HK-2 (cell line): ENCODE data around the gene IFITM1.
"Not testable (repeated sequence)": the region's sequence is repeated elsewhere in the genome, so short reads cannot be mapped to it uniquely, and the experiment has no call there.

Experiments used
- DNase-seq: peaks from one replicate; pipeline ENCODE4 v3.0.0-alpha.2; 2018; ENCODE audit not compliant: unreplicated experiment

Gene IFITM1

DNA sequence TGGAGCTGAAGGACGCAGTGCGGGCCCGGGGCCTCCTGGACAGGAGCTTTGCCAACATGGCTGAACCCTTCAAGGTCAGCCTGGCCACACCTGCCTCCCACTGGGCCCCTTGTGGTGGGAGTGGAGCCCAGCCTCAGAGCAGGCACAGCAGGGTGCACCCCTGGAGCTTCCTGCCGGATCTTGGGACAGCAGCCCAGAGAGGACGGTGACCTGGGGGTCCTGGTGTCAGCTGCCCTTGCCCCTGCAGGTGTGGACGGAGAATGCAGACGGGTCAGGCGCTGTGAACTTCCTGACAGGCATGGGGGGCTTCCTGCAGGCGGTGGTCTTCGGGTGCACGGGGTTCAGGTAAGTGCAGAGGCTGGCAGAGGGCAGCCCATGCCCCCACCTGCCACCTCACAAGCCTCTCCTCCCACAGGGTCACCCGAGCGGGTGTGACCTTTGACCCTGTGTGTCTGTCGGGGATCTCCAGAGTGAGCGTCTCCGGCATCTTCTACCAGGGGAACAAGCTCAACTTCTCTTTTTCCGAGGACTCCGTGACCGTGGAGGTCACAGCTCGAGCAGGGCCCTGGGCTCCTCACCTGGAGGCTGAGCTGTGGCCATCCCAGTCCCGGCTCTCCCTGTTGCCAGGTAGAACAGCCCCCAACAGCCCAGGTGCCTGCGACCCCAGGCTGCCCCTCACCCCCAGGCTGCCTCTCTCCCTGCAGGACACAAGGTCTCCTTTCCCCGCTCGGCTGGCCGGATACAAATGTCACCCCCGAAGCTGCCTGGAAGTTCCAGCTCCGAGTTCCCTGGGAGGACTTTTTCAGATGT lies 19.8 kb upstream of the IFITM1 start:
- no peak for DNase-seq

DNA sequence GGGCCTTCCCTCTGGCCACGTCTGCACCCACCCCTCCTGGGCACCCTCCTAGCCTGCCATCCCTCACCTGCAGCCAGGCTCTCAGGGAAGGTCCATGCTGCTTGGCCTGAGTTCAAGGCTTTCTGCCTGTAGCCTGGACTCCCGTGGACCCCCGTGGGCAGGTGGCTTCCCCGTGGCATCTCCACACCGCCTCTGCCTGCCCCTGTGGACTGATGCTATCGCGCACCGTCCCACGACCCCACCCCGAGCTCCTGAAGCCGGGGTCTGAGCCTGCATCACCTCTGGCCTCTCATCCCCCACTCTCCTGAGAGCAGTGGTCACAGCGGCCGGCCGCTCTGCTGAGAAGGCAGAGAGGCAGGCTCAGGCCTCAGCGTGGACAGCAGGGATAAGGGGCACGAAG lies 19.1 kb upstream of the IFITM1 start:
- no peak for DNase-seq

DNA sequence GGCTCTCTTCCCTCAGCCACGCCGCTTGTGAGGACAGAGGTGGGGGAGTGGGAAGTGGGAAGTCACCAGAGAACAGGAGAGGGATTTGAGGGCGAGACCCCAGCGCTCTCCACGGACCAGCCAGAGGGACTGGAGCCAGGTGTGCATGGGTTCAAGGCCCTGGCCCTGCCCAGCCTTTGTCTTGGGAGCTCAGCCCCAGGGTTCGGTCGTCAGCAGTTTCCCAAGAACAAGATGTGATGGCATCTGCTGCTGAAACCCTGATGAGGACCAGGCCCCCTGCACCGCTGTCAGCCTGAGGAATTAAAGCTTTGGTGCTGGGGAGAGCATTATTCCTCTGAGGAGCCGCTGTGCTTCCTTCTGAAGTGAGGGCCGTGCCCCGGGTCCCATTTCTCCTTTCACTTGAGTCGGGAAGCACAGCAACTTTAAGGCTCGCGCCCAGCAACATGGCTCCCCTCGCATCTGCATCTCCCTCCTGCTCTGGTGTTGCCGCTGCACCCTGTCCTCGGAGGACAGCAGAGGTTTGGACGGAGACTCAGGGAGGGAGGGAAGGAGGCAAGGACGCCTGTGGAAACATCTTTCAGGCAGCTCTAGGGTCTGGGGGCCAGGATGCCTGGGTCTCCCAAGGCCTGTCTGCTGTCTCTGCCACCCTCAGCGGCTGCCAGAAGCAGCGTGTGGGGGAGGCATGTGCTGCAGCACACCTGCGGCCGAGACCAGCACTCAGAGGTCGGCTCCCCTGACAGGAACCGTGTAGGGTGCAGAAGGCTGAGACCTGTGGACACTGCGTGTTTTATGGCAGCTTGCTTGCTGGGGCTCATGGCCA lies 18.3 kb upstream of the IFITM1 start:
- DNase-seq = no peak

DNA sequence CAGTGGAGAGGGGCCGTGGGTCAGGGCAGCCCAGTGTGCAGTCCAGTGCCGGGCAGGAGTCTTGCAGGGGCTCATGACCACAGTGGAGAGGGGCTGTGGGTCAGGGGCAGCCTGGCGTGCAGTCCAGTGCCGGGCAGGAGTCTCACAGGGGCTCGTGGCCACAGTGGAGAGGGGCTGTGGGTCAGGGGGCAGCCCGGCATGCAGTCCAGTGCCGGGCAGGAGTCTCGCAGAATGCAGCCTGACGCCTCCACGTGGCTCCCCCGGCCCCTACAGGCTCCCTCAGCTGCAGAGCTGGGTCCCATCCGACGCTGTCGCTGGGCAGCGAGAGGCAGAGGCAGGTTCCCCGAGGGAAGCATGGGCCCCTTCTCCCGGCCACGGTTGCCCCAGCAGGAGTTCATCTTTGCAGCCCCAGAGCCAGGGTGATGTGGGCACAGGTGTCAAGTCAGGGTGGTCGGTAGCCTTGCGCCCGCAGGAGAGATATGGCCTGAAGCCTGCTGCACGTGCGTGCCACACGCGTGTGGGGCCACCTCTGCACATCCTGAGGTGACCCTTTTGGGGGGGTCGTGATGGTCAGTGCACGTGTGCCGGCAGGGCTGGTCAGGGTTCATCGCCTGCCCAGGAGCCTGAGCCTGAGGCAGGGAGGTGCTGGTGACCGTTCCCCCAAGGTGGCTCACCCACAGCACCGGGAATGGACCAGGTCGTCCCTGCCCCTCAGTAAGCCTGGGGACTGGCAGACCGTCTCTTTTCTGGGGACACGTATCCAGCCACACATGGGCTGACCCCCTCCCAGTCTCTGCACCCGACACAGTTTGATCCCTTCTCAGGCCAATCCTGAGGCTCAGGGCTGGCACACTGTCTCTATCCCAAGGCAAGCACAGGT lies 17.4 kb upstream of the IFITM1 start:
- no peak for DNase-seq

DNA sequence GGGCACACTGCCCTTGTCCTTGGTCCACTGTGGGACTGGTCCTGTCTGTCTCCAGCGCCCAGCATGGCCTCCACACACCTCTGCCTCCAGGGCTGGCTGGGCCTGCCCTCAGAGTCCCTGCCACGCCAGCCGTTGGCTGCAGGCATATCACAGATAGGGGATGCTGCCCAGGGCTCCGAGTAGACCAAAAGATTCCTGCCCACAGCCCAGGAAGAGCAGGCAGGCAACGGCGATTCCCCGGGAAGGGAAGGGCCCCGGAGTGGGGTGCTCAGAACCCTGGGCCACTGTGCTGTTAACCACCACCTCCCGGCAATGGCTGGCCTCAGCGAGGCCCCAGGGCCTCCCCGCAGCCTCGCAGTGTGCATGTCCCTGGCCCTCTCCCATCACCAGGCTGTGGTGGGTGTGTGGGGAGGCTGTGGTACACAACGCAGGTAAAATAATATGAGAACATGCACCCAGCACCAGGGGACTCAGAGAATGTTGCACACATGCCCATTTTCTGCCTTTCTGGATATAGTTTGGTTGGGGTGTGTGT lies 16.7 kb upstream of the IFITM1 start:
- no peak for DNase-seq

DNA sequence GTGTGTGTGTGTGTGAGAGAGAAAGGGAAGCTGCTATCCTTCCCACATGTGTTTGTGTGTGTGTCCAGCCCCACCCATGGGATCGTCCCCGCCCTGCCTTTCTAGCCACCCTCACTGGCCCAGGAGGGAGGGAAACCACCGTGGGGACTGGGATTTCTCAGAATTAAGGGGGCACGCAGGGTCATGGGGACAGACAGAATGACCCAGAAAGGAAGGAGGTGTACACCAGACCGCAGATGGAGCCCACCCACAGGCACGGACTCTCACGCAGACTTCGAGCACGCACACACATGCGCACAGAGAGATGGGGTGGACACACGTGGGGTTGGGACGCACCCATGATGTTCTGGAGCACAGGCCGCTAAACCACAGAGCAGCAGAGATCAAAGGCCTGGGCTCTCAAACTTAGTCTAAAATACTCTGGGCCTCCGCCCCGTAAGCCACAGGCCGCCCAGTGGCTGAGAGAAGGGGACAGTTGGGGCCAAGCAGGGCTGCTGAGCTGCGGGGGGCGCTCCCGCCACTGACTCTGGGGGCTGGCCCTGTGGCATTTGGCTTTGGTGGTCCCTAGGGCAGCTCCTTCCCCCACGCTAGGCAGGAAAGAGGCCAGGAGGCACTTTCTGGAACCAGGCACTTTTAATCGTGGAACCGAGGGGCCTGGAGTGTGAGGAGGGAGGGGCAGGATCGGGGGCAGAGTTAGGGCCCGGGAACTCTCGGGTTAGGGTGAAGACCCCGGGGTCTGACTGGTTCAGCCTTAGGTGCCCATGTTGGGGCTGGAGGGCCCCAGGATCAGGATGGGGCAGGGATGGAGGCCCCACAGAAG lies 16.0 kb upstream of the IFITM1 start:
- no peak for DNase-seq

DNA sequence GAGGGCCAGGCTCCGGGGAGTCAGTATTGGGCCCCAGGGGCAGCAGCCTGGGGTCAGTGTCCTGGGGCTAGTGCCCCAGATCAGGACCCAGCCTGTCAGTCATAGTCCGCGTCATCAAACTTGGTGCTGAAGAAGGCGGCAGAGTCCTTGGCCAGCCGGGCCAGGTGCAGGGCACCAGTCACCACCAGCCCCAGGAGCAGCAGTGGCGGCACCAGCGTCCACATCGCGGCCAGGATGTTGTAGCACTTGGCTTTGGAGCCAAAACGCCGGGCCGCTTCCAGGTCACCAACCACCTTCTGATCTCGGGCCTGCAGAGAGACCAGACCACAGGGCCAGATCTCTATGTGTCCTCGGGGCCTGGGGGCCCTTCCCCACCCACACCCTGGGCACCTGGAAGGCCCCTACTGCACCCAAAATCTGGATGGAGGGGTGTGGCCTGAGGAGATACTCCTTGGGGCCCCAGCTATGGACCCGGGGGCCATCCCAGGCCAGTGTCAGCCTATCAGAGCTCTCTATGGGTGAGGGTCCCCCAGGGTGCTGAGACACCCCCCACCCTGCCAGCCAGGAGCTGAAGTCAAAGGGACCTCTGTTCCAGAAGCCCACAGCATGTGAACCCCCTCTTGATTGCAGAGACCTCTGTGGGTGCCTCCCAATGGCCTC lies 15.3 kb upstream of the IFITM1 start:
- no peak for DNase-seq

DNA sequence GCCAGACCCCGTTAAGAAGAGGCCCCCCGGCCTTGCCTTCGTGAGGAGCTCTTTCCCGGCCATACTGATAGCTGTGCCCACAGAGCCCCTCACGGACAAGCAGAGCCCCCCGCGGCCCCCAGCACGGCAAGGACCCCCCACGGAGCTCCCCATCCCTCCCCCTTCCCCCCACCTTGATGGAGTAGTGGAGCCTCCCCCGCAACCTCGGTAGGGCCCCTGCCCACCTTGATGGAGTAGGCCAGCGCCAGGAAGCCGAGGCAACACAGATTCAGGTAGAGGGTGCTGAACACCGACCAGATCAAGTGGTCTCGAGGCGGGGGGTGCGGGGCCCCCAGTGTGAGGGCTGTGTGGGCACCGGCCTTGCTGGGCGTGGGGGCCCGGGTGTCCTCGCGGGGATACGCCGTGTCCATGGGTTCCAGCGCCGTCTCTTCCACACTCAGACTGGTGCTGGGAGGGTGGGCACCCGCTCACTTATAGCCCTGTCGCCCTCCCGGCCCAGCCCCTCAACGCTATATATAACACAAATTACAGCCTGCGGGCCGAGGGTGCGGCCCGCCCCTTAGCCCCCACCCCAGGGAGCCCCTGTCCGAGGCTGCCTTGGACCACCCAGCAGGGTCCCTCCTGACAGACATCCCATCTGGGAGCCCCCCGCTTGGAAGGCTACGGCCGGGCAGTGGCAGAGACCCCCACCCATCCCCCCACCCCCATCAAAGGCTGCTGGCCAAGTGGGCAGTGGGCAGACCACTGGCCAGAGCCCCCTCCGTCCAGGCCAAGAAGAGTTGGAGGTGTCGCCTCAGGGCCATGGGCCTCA lies 14.6 kb upstream of the IFITM1 start, which contains the start of gene IFITM5:
Gene IFITM5 (minus strand): TSS at position 446 of the 811 bp plus-strand sequence. CDS start 36 bp downstream, at position 410.
- no peak for DNase-seq

DNA sequence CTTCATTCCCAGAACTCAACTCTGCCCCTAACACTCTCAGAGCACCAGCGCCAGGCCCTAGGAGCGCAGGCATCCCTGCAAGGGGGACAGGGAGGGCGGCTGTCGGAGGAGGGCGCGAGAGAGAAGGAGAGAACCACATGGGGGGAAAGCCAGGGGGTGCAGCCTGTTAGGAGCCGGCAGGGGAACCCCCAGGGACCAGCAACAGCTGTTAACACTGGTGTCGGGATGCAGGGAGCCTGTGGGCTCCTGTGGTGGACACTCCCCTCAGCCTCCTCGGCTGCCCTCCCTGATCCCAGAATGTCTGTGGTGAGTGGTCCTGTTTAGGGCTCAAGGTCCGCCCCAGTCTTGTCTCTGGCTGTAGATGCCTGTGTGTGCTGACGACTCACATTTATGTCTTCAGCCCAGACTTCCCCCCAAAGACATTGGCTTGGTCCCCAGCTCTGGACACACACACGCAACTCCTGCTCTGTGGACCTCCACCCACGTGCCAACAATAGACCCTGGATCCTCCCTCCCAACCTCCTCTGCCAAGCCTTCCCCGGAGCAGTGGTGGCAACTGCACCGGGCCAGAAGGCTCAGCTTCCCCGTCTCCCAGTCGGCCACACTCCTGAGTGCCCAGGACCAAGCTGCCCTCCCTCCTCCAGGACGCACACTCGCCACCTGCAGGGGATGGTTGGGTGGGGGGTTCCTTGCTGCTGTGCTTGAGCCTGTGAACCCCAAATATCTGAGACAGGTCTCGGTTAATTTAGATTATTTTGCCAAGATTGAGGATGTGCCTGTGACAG lies 13.7 kb upstream of the IFITM1 start:
- DNase-seq = no peak

DNA sequence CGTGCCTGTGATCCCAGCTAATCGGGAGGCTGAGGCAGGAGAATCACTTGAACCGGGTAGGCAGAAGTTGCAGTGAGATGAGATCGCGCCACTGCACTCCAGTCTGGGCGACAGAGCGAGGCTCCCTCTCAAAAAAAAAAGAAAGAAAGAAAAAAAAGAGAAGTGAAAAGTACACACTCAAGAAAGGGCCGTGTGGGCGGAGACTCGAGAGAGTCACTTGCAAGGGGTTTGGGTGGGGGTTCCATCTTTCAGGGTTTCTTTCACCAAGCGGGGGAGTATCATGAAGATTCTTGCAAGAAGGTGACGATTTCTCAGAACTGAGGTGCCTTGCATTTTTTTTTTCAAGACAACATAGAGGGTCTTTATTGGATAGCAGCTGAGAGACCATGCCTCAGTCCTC lies 10.5 kb upstream of the IFITM1 start:
- DNase-seq = no peak

DNA sequence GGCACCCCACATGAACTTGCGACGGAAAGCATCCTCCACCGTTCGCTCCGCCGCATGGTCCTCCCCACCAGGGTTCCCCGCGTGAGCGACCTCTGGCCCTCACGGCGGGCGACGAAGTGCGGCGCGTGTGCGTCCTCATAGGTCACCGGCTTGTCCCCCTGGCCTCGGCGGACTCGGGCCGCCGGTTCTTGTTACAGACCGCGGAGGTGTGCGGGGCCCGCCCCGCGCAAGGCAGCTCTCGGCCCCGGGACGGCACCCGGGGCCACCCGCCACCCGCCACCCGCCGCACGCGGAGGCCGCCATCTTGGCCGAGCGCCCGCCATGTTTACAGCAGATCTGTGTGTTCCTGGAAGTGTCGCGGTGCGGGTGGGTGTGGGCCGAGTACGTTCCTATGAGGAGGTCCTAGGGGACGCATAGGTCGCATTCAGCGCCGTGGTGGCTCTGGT lies 9.8 kb upstream of the IFITM1 start:
- DNase-seq = no peak

DNA sequence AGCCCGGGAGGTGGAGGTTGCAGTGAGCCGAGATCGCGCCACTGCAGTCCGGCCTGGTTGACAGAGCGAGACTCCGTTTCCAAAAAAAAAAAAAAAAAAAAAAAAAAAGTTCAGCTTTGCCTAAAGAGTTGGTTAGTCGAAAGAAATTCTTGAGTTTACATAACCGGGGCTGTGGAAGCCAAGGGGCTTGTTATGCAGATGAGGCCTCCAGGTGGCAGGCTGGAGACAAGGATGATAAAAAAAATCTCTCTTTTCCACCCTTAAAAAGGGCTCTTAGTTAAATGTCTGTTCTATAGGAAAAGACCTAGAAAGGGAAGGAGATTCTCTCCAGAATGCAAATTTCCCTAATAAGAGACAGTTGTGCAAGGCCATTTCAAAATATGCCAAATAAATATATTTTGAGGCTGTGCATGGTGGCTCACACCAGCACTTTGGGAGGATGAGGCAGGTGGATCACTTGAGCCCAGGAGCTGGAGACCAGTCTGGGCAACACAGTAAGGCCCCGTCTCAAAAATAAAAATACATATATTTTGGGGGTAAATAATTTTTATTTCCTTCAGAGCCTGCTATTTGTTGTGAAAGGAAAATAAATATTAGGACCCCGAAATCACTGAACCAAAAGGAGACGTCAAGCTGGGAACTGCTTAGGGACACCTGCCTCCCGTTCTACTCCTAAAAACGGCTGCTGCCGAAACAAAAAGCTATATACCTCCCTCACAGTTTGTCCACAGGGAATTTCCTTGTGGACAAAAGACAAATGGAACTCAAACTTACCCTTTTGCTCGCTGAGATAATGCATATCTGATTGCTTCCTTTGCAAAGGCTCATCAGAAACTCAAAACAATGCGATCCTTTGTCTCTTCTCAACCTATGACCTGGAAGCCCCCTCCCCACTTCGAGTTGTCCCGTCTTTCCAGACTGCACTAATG lies 8.7 kb upstream of the IFITM1 start:
- no peak for DNase-seq

DNA sequence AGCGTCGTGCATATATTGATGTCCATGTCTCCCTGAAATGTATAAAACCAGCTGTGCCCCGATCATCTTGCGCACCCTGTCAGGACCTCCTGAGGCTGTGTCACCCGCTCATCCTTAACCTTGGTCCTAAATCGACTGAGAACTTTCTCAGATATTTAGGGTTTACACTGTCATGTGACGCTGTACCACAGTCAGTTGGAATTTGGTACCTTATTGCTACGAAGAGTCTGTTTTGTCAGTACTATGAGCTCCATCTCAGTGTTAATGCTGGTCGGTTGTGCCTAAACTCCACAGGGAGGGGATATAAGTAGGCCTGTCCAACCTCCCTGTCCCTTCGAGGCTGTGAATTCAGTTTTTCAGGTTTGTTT lies 8.0 kb upstream of the IFITM1 start:
- DNase-seq = no peak

DNA sequence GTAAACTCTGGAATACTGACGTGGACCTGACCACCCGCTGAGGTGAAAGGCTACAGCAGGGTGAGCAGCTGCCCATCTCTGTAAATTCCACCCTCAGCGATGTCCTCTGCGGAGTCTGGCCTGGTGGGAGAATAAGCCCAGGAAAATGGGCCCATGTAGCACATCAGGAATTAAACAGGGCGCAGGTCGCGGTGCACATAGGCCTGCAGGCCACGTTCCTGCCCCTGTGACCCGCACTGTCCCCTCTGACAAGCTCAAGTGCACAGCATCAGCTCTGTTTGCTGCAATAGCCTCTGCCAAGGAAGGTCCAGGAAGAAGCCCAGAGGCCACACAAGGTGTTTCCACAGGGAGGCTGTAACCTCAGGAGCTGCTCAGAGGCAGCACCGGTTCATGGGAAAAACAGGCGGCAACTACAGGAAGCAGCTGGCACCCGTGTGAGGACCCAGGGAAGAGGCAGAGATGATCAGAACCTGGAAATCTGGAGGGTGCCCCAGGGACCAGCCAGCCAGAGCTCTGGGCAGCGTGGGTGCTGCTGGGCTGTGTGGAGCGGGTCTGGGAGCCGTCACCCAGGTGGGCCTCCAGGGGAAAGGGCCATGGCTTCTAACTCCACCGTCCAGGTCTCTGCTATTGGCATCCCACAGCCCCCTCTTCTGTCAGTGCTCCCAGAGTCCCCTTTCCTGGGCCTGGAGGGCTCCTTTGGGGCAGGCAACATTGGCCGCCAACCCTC lies 7.0 kb upstream of the IFITM1 start:
- no peak for DNase-seq

DNA sequence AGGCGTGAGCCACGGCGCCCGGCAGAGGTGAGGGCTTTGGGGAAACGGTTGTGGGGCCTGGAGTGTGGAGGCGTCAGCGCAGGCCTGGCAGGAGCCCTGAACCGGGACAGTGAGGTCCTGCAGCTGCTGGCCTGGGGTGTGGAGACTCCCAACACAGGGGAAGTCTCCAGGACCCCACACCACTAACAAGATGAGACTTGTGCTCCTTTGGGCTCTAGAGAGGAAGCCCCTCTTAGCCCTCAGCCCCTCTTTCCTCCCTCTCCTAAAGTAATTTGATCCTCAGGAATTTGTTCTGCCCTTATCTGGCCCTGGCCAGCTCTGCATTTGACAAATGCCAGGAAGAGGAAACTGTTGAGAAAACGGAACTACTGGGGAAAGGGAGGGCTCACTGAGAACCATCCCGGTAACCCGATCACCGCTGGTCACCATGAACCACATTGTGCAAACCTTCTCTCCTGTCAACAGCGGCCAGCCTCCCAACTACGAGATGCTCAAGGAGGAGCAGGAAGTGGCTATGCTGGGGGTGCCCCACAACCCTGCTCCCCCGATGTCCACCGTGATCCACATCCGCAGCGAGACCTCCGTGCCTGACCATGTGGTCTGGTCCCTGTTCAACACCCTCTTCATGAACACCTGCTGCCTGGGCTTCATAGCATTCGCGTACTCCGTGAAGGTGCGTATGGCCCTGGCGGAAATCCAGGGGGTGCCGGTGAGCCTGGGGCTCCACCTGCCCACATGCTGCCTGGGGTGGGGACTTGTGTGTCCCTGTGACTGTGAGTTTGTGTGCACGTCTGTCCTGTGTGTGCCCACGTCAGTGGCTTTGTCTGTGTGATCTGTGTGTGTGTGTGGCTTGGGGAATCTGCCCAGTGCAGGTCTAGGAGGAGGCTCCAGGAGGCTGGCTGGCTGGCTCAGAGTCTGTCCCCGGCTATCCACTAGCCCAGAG lies 5.8 kb upstream of the IFITM1 start, which contains the start of gene IFITM2:
Gene IFITM2 (plus strand): TSS at position 51 of the 943 bp plus-strand sequence. CDS start 377 bp downstream, at position 428.
- not testable (repeated sequence) for DNase-seq
